Activated effector memory CD4-positive, alpha-beta T cell treated with Interleukin-2 at 50 U/mL for 16 hours (primary cell): ENCODE results near the gene SLC39A1.
A peak's percentile ranks its signal among the peaks of the same experiment; 100 is the strongest.
"Not testable (repeated sequence)": the region's sequence is repeated elsewhere in the genome, so short reads cannot be mapped to it uniquely, and the experiment has no call there.

Source experiments
- DNase-seq: peaks from one replicate; pipeline ENCODE4 v3.0.0-alpha.2; 2020

SLC39A1 gene

DNA sequence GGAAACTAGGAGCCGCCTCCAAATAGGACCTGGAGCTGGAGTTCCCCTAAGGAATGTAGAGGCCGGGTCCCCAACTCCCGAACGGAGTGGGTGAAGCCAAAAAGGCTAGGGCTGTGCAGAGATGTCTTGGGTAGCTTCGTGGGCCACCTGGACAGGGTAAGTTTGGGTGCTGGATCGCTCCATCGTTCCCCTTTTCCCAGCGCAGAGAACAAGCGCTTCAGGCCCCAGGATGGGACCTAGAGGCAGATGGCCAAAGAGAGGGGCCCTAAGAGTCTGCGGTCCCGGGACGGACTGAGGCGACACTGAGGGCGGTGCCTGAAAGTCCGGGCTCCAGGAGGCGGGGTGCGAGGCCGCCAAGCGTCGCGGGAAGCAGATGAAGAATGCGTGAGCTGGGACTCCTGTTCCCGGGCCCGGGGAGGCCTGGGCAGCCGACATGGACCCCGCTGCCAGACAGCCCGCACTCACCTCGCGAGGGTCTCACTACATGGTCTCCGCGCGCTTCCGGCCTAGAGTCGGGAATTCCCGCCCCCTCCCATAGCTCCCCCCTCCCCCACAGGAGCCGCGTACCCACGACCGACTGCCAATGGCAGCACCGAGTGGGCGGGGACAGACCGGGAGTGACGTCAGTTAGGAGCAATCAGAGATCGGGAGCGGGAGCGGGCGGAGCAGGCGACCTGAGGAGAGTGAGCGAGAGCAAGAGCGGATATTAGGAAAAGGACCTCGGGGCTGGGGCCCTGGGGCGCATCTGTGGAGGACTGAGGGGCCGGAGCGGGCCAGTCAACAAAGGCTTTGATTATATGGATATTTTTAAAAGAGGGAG lies at the start of gene SLC39A1:
Gene SLC39A1, minus strand, starts transcription at position 508 of the 820 bp plus-strand sequence. CDS start 822 bp downstream, outside the sequence.
- DNase-seq = peak; percentile 88

- DNase-seq = not testable (repeated sequence)
These were observed 49.2 kb upstream of the SLC39A1 start for GRCh38 chr1:154012543-154012942.

- no peak for DNase-seq
These were observed 48.8 kb upstream of the SLC39A1 start for GRCh38 chr1:154012129-154012528.

- DNase-seq = no peak
These were observed 42.8 kb upstream of the SLC39A1 start for GRCh38 chr1:154006136-154006535.

DNA sequence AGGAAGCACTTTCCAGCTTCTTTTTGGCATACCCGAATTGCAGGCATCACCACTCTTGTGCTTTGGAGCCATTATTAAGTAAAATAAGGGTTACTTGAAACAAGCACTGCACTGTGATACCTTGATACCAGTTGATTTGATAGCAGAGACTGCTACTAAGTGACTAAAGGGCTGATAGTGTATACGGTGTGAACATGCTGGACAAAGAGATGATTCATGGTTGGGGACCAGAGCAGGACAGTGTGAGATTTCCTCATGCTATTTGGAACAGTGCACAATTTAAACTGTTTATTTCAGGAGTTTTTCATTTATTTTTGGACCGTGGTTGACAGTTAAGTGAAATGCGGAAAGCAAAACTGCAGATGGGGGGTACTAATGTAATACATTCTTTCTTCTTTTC lies 37.1 kb upstream of the SLC39A1 start:
- no peak for DNase-seq

GRCh38 chr1:153996882-153997281 lies 33.5 kb upstream of the SLC39A1 start:
- not testable (repeated sequence) for DNase-seq

GRCh38 chr1:153995640-153996039 lies 32.3 kb upstream of the SLC39A1 start:
- DNase-seq = no peak

GRCh38 chr1:153995202-153995601 lies 31.9 kb upstream of the SLC39A1 start:
- DNase-seq = no peak

DNA sequence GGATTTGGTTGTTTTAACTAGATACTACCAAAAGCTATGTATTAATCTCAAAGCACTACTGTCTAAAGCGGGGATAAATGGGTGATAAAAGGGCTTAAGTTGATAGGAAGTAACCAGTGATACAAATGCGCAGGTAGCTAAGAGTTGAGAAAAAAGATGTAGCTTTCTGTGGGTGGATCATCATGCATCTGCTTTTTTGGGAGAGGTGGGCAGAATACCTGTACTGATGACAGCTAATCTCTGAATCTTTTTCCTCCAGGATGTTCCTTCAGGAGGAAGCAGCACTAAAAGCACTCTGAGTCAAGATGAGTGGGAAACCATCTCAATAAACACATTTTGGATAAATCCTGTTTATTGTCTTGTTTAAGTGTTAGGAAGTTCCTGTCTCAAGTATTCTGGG lies 28.5 kb upstream of the SLC39A1 start:
- no peak for DNase-seq

- no peak for DNase-seq
These were observed 27.9 kb upstream of the SLC39A1 start for GRCh38 chr1:153991151-153991630.

DNA sequence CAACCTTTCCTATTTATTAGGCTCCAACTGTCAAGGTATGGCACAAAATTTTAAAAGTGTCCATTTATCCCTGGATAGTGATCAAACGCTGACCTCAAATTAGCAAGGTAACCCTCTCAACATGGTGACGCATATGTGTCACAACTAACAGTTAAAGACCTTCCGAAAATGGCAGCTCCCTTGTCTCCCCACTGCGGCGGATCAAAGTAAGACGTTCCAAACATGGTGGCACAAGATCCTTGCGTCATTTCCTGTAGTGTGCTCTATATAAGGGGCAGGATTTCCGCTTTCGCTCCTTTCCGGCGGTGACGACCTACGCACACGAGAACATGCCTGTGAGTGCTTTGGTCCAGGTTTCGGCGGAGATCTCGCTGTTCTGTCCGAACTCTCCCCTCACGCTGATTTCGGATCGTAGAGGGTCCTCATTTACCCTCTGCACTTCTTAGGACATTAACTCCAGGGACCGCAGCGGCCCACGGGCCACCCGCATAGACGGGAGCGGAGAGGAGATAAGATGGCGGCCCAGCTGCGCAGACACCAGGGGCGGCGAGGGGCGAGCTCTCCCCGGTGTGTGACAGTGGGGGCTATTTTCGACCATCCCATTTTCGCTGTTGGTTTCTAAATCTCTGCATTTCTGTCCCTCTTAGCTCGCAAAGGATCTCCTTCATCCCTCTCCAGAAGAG lies 27.3 kb upstream of the SLC39A1 start, which contains the start of gene RPS27:
Gene RPS27, plus strand, starts transcription at position 295 of the 683 bp plus-strand sequence. Its CDS starts 35 bp downstream, at position 330.
- DNase-seq = peak; percentile 81

DNA sequence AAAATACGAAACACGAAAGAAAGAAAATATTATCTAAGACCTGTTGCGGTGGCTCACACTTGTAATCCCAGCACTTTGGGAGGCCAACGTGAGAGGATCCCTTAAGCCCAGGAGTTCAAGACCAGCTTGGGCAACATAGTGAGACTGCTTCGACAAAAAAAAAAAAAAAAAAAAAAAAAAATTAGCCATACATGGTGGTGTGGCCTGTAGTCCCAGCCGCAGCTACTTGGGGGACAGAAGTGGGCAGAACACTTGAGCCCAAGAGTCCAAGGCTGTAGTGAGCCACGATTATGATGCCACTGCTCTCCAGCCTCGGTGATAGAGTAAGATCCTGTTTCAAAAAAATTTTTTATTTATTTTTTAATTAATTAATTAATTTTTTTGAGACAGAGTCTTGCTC lies 24.3 kb upstream of the SLC39A1 start:
- no peak for DNase-seq

GRCh38 chr1:153985941-153986761 lies 22.8 kb upstream of the SLC39A1 start, which contains the start of gene RAB13:
TSS of gene RAB13 (minus strand) at chr1:153986339. CDS start at chr1:153986236, 103 bp downstream.
- DNase-seq = no peak

GRCh38 chr1:153985341-153985912 lies 22.1 kb upstream of the SLC39A1 start:
- no peak for DNase-seq

DNA sequence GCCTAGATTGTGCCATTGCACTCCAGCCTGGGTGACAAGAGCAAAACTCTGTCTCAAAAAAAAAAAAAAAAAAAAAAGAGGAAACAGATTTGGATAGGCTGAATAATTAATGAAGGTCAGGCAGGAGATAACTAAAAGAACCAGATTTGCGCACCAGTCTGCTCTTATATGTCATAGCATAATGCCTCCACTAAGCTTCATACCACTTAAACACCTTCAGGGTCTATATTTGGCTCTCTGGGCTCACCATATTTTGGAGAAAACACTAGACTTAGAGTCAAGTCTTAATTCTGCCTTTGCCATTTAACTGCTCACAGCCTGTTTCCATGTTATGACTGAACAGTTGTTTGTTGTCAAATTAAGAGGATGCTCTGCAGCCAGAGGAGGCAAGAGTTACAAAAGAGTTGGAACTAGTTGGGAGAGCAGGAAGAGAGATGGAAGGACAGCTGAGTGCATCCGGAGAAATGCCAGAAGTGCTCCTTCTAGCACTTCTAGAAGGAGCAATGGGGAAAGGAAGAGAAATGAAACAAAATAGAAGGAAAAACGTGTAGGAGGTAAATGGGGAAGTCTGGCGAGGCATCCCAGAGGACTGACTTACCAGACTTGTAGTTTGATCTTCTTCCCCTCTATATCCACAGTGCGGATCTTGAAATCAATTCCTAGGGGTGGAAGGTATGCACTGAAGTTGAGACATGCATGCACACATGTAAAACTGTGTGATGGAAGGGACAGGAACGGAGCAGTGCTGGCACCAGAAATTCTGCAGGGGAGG lies 21.0 kb upstream of the SLC39A1 start:
- DNase-seq = no peak

DNA sequence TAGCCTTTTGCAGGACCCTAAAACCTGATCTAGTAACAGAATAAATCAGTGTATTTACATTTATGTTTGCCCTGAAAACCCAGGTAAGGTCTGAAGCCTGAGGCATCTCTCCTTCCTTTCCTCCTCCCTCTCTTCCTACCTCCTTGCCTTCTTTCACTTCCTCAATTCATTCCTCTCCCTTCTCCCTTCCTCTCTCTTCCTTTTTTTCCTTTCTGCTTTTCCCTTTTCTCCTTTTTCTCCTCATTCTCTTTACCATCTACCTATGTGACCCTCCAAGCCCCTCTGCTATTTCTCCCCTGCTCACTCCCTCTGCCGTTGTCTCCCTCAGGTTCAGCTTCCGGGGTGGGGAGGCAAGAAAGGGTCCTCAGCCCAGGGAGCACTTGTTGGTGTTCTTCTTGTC lies 18.4 kb upstream of the SLC39A1 start:
- DNase-seq = not testable (repeated sequence)

- not testable (repeated sequence) for DNase-seq
These were observed 15.8 kb upstream of the SLC39A1 start for GRCh38 chr1:153979091-153979490.

GRCh38 chr1:153978274-153978909 lies 15.1 kb upstream of the SLC39A1 start:
- DNase-seq = no peak

DNA sequence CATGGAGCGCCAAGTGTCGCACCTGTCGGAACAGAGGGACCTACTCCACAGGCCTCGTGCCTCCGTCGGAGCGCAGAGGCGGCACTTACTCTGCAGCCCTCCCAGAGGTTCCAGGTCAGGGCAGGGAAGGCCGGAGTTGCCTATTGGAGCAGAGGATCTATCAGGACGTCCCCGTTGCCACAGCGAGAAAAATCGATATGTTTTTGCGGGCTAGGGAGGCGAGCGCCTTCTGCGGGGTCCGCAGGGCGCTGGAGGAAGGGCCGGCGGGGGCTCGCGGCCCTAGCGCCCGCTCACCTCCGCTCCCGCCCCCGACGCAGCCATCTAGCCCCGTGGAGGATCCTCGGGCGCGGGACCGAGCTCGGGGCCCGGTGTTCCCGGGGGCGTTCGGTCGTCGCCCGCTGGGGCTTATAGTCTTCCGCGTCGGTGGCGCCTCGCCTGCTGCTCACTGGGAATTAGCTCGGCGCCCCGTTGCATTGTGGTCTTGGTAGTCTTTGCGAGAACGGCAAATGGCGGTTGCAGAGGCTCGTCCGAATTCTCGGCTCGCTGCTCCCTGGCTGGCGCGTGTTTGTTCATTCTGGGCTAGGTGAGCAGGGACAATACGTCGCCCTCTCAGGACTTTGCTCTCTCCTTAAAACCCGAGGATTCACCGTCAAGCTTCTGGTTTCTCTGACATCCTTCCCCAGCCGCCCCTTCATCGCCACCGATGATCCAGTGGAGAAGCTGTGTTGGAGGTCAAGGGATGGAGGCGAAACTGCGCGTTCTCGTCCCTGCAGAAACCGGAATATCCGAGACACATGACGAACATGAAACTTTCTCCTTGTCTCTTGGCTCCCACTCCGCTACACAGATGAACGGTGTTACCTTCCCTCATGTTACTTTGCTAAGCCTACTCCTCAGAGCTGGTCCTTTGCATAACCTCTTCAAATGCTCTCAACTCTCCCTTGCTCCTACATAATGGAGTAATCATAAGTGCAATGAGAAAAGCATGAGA lies 14.2 kb upstream of the SLC39A1 start, which contains the start of gene JTB:
Gene JTB, minus strand, starts transcription at position 425 of the 991 bp plus-strand sequence. Its CDS starts 422 bp downstream, at position 3.
- DNase-seq = peak; percentile 72

DNA sequence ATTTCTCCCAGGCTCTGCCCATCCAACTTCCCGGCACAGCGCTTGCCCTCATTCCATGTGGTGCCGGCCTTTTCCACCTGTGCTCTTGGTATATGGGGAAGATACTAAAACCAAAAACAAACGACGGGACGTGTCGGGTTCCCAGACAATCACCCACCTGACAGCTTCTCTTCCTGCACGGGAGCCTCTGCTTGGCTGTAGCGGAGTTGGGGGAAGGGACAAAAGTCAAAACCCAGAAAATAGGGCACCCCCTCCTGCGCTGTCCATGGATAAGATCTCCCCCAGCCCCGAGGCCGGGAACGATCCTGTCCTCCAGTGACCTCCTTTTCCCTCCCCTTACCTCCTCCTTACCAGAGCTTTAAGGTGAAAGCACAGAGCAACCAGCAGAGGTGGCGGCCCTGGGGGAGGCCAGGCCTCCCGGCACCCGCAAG lies 13.5 kb upstream of the SLC39A1 start:
- DNase-seq = no peak
